ENCODE results near the gene IL1RAPL2. TPM values are rescaled to one million over a fixed set of nuclear protein-coding genes. Genes with fewer than 3 reads are reported as not detected.
"Not testable (repeated sequence)": the region's sequence is repeated elsewhere in the genome, so short reads cannot be mapped to it uniquely, and the experiment has no call there.

Gene IL1RAPL2
- under 1 TPM in 2 of 4 donors, not detected in 2; 0.19 to 0.38 TPM for total RNA-seq

- H3K4me3 ChIP-seq (ENCODE audit: low read depth, poor library complexity, severe bottlenecking), result no peak within 1 kb of the TSS
- no peak for DNase-seq (ENCODE audit: low spot score in 2 of 2)
- 1 to 27% methylated on average over 26 to 48 of the region's 48 CpGs for WGBS, 2 donors
- intact Hi-C loops (cut with DNase I; ENCODE audit: low total_unique reads), result no loop called here
- no peak for TF ChIP-seq POLR2A (IDR thresholded peaks at IDR 0.05)
These were observed at the start of gene IL1RAPL2 for GRCh38 chrX:104565791-104566680. IL1RAPL2 (plus strand) TSS chrX:104566199.

DNA sequence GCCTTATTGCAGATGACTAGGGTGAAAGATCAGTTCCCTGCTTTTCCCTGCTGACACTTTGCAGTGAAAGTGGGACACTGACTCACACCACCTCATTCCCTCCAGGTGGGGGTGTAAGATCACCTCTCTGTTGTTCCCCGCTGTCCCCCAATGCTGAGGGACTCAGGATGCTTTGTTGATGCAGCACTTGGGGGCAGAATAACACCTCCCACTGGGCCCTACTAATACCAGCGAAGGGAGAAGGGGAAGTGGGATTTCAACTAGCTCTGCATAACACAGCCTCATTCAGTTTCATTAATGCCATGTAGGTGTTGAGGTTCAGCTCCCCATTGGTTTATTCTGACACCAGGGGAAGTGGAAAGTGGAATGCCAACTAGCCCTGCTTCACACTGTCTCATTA lies 43.6 kb upstream of the IL1RAPL2 start:
- no peak overlapping the region for H3K4me3 ChIP-seq (ENCODE audit: low read depth, poor library complexity, severe bottlenecking)
- TF ChIP-seq CTCF (IDR thresholded peaks at IDR 0.05), result no peak
- TF ChIP-seq POLR2A (IDR thresholded peaks at IDR 0.05), result no peak
- 38 to 86% methylated on average over 1 to 2 of the region's 2 CpGs for WGBS, 2 donors

GRCh38 chrX:104523858-104524257 lies 42.1 kb upstream of the IL1RAPL2 start:
- TF ChIP-seq CTCF (IDR thresholded peaks at IDR 0.05) (no peak), POLR2A (IDR thresholded peaks at IDR 0.05) (no peak)
- 59 to 64% methylated on average over 2 of the region's 2 CpGs for WGBS, 2 donors
- no peak overlapping the region for H3K4me3 ChIP-seq (ENCODE audit: low read depth, poor library complexity, severe bottlenecking)
- intact Hi-C loops (cut with DNase I; ENCODE audit: low total_unique reads), result no loop called here
- DNase-seq (ENCODE audit: low spot score in 2 of 2), result no peak

More for the DNA sequence above, 43.6 kb upstream of the IL1RAPL2 start:
- intact Hi-C loops (cut with DNase I; ENCODE audit: low total_unique reads), result no loop called here
- no peak for DNase-seq (ENCODE audit: low spot score in 2 of 2)

DNA sequence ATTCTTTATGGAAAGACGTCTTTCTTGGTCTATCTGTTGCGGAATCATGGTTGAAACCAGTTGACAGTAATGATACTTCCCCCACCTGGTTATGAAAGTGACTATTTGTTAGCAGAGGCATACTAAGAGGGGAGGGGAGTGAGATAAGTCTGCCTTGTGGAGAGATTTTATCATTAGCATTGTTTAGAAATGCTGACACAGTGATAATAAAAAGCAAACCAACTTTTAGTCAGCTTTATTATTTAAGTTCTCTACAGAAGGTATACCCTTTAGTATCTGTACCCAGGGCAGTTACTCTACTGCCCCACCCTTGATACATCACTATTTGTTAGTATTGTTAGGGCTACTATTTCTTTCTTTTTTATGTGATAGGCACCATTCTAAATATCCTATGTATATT lies 26.9 kb upstream of the IL1RAPL2 start:
- 82 to 87% methylated on average over 2 of the region's 2 CpGs for WGBS, 2 donors
- no peak for DNase-seq (ENCODE audit: low spot score in 2 of 2)
- TF ChIP-seq CTCF (IDR thresholded peaks at IDR 0.05) (no peak), POLR2A (IDR thresholded peaks at IDR 0.05) (no peak)
- intact Hi-C loops (cut with DNase I; ENCODE audit: low total_unique reads), result no loop called here
- no peak overlapping the region for H3K4me3 ChIP-seq (ENCODE audit: low read depth, poor library complexity, severe bottlenecking)

DNA sequence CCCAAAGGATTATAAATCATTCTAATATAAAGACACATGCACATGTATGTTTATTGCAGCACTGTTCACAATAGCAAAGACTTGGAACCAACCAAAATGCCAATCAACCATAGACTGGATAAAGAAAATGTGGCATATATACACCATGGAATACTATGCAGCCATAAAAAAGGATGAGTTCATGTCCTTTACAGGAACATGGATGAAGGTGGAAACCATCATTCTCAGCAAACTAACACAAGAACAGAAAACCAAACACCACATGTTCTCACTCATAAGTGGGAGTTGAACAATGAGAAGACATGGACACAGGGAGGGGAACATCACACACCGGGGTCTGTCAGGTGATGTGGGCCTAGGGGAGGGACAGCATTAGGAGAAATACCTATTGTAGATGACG lies 23.6 kb upstream of the IL1RAPL2 start:
- DNase-seq (ENCODE audit: low spot score in 2 of 2); H3K4me3 ChIP-seq (ENCODE audit: low read depth, poor library complexity, severe bottlenecking); intact Hi-C loops (cut with DNase I; ENCODE audit: low total_unique reads): not testable (repeated sequence)
- WGBS, 2 donors, result 47 to 86% methylated on average over 2 of the region's 2 CpGs

DNA sequence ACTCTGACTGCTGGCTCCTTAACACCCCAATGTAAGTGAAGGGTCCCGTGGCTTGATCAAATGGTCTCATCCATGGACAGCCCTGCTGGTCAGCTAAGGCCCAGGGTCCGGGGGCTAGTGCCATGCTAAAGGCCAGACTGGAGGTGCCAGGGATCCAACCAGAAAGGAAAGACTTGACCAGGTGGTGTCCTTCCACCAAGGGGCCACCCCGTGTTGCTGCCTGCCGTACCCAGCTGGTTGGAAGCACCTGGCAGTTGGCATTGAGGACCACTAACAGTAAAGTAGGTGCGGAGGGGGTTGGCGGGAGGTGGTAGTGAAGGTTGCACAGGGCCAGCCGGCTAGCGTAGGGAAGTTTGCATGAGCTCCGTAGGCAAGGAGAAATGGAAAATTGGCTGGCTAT lies 1.7 kb upstream of the IL1RAPL2 start:
- 57 to 70% methylated on average over 8 to 9 of the region's 9 CpGs for WGBS, 2 donors
- TF ChIP-seq POLR2A (IDR thresholded peaks at IDR 0.05), result no peak
- no peak for TF ChIP-seq CTCF (IDR thresholded peaks at IDR 0.05)
- no peak for DNase-seq (ENCODE audit: low spot score in 2 of 2)
- intact Hi-C loops (cut with DNase I; ENCODE audit: low total_unique reads), result no loop called here
- H3K4me3 ChIP-seq (ENCODE audit: low read depth, poor library complexity, severe bottlenecking), result no peak overlapping the region
